NK-92 (cell line): ENCODE results near the gene RBM14.
"Not testable (repeated sequence)": the region's sequence is repeated elsewhere in the genome, so short reads cannot be mapped to it uniquely, and the experiment has no call there.

ENCODE experiments used
- DNase-seq: peaks from one replicate; lab custom pipeline; 2025; ENCODE audit not compliant: unreplicated experiment; lab: John Stamatoyannopoulos, UW

The RBM14 gene

GRCh38 chr11:66616379-66617154 is at the start of gene RBM14:
TSS of gene RBM14 (plus strand) at chr11:66616630. CDS start at chr11:66616721, 91 bp downstream.
- DNase-seq = peak; percentile 90

GRCh38 chr11:66567787-66568123 is 48.7 kb upstream of the RBM14 start:
- no peak for DNase-seq

GRCh38 chr11:66568124-66568916 is 48.1 kb upstream of the RBM14 start, which contains the start of gene CTSF:
TSS of gene CTSF (minus strand) at chr11:66568606. CDS start at chr11:66568486, 120 bp downstream.
- no peak for DNase-seq

- DNase-seq = no peak
These were observed 47.4 kb upstream of the RBM14 start for GRCh38 chr11:66569076-66569475.

GRCh38 chr11:66570079-66570849 is 46.2 kb upstream of the RBM14 start:
- DNase-seq = no peak

GRCh38 chr11:66570850-66571180 is 45.6 kb upstream of the RBM14 start:
- no peak for DNase-seq

- no peak for DNase-seq
These were observed 37.3 kb upstream of the RBM14 start for GRCh38 chr11:66579017-66579606.

- no peak for DNase-seq
These were observed 35.6 kb upstream of the RBM14 start for GRCh38 chr11:66580803-66581202.

- no peak for DNase-seq
These were observed 35.2 kb upstream of the RBM14 start for GRCh38 chr11:66581261-66581660.

- not testable (repeated sequence) for DNase-seq
These were observed 33.8 kb upstream of the RBM14 start for GRCh38 chr11:66582565-66583147.

- not testable (repeated sequence) for DNase-seq
These were observed 31.0 kb upstream of the RBM14 start for GRCh38 chr11:66585447-66585846.

GRCh38 chr11:66586136-66586535 is 30.3 kb upstream of the RBM14 start:
- DNase-seq = no peak

GRCh38 chr11:66589315-66589714 is 27.1 kb upstream of the RBM14 start:
- not testable (repeated sequence) for DNase-seq

- no peak for DNase-seq
These were observed 26.3 kb upstream of the RBM14 start for GRCh38 chr11:66589996-66590675.

- no peak for DNase-seq
These were observed 25.3 kb upstream of the RBM14 start for GRCh38 chr11:66591175-66591574.

- peak; percentile 89 for DNase-seq
These were observed 23.8 kb upstream of the RBM14 start, which contains the start of the genes CCDC87 and CCS for GRCh38 chr11:66592457-66593302. TSS of gene CCDC87 (minus strand) at chr11:66593063. CDS start at chr11:66593015, 48 bp downstream. TSS of gene CCS (plus strand) at chr11:66593185. CDS start at chr11:66593262, 77 bp downstream.

- DNase-seq = no peak
These were observed 23.2 kb upstream of the RBM14 start for GRCh38 chr11:66593303-66593635.

GRCh38 chr11:66593650-66594049 is 22.8 kb upstream of the RBM14 start:
- no peak for DNase-seq

- no peak for DNase-seq
These were observed 21.1 kb upstream of the RBM14 start for GRCh38 chr11:66595245-66595904.
